ENCODE measurements around the gene SOX21. TPM values are rescaled to one million over a fixed set of nuclear protein-coding genes. Genes with fewer than 3 reads are reported as not detected.

SOX21 gene
- not detected in 2 replicates for total RNA-seq (2014; rRNA removed; shearing (Covaris generic); ENCODE audit: low replicate concordance)

GRCh38 chr13:94712287-94712811 is at the start of gene SOX21:
SOX21 (minus strand) TSS chr13:94712545; CDS start chr13:94712049, 496 bp downstream.
- H2AFZ ChIP-seq (ENCODE audit: low read length): no peak within 1 kb of the TSS
- H3K27ac ChIP-seq (ENCODE audit: low read length): no peak within 1 kb of the TSS
- H3K4me2 ChIP-seq (ENCODE audit: low read depth, low read length, poor library complexity, severe bottlenecking): no peak within 1 kb of the TSS
- no peaks in the 10 kb centered on the region for H4K20me1 ChIP-seq (ENCODE audit: insufficient read depth, low read depth, low read length)
- no peak for DNase-seq
- no peaks in the 10 kb centered on the region for H3K9me3 ChIP-seq (ENCODE audit: low read length)
- H3K79me2 ChIP-seq (ENCODE audit: low read length): no peaks in the 10 kb centered on the region
- no peaks in the 10 kb centered on the region for H3K4me1 ChIP-seq (ENCODE audit: low read length)
- H3K4me3 ChIP-seq (ENCODE audit: low read length): no peak within 1 kb of the TSS
- H3K27me3 ChIP-seq (ENCODE audit: low read length): no peaks in the 10 kb centered on the region
- no peaks in the 10 kb centered on the region for H3K36me3 ChIP-seq (ENCODE audit: insufficient read depth, low read length)
- no peak within 1 kb of the TSS for H3K9ac ChIP-seq (ENCODE audit: low read length)
- H3K9me2 ChIP-seq (replicated peaks; ENCODE audit: insufficient read depth, low read length): no peaks in the 10 kb centered on the region

- Histone ChIP-seq H3K36me3 (ENCODE audit: insufficient read depth, low read length) (no peaks in the 10 kb centered on the region), H3K4me1 (ENCODE audit: low read length) (no peaks in the 10 kb centered on the region)
Measured at GRCh38 chr13:94761407-94761806, 49.1 kb upstream of the SOX21 start.

GRCh38 chr13:94759120-94759728 is 46.9 kb upstream of the SOX21 start:
- Histone ChIP-seq H3K9me3 (ENCODE audit: low read length) (no peaks in the 10 kb centered on the region), H3K9me2 (replicated peaks; ENCODE audit: insufficient read depth, low read length) (no peaks in the 10 kb centered on the region), H3K27ac (ENCODE audit: low read length) (no peak overlapping the region), H3K4me1 (ENCODE audit: low read length) (no peaks in the 10 kb centered on the region), H4K20me1 (ENCODE audit: insufficient read depth, low read depth, low read length) (no peaks in the 10 kb centered on the region), H3K27me3 (ENCODE audit: low read length) (no peaks in the 10 kb centered on the region), H3K36me3 (ENCODE audit: insufficient read depth, low read length) (no peaks in the 10 kb centered on the region), H3K9ac (ENCODE audit: low read length) (no peak overlapping the region), H3K4me2 (ENCODE audit: low read depth, low read length, poor library complexity, severe bottlenecking) (no peak overlapping the region), H3K4me3 (ENCODE audit: low read length) (no peak overlapping the region), H3K79me2 (ENCODE audit: low read length) (no peaks in the 10 kb centered on the region), H2AFZ (ENCODE audit: low read length) (no peak overlapping the region)
- DNase-seq: no peak

More at GRCh38 chr13:94761407-94761806, 49.1 kb upstream of the SOX21 start:
- DNase-seq: no peak
- no peak overlapping the region for H2AFZ ChIP-seq (ENCODE audit: low read length)
- no peak overlapping the region for H3K4me3 ChIP-seq (ENCODE audit: low read length)
- no peak overlapping the region for H3K9ac ChIP-seq (ENCODE audit: low read length)
- H3K27ac ChIP-seq (ENCODE audit: low read length): no peak overlapping the region
- no peaks in the 10 kb centered on the region for H3K9me2 ChIP-seq (replicated peaks; ENCODE audit: insufficient read depth, low read length)
- no peak overlapping the region for H3K4me2 ChIP-seq (ENCODE audit: low read depth, low read length, poor library complexity, severe bottlenecking)
- no peaks in the 10 kb centered on the region for H3K79me2 ChIP-seq (ENCODE audit: low read length)
- no peaks in the 10 kb centered on the region for H4K20me1 ChIP-seq (ENCODE audit: insufficient read depth, low read depth, low read length)
- no peaks in the 10 kb centered on the region for H3K27me3 ChIP-seq (ENCODE audit: low read length)
- no peaks in the 10 kb centered on the region for H3K9me3 ChIP-seq (ENCODE audit: low read length)

GRCh38 chr13:94758436-94758960 is 46.2 kb upstream of the SOX21 start:
- Histone ChIP-seq H3K36me3 (ENCODE audit: insufficient read depth, low read length) (no peaks in the 10 kb centered on the region), H3K79me2 (ENCODE audit: low read length) (no peaks in the 10 kb centered on the region), H3K9me3 (ENCODE audit: low read length) (no peaks in the 10 kb centered on the region), H3K27me3 (ENCODE audit: low read length) (no peaks in the 10 kb centered on the region), H2AFZ (ENCODE audit: low read length) (no peak overlapping the region), H3K4me1 (ENCODE audit: low read length) (no peaks in the 10 kb centered on the region), H4K20me1 (ENCODE audit: insufficient read depth, low read depth, low read length) (no peaks in the 10 kb centered on the region), H3K4me3 (ENCODE audit: low read length) (no peak overlapping the region), H3K9ac (ENCODE audit: low read length) (no peak overlapping the region), H3K4me2 (ENCODE audit: low read depth, low read length, poor library complexity, severe bottlenecking) (no peak overlapping the region), H3K27ac (ENCODE audit: low read length) (no peak overlapping the region), H3K9me2 (replicated peaks; ENCODE audit: insufficient read depth, low read length) (no peaks in the 10 kb centered on the region)
- DNase-seq: no peak

- Histone ChIP-seq H3K4me1 (ENCODE audit: low read length) (no peaks in the 10 kb centered on the region), H3K36me3 (ENCODE audit: insufficient read depth, low read length) (no peaks in the 10 kb centered on the region), H3K4me3 (ENCODE audit: low read length) (no peak overlapping the region), H4K20me1 (ENCODE audit: insufficient read depth, low read depth, low read length) (no peaks in the 10 kb centered on the region), H3K9me3 (ENCODE audit: low read length) (no peaks in the 10 kb centered on the region), H3K79me2 (ENCODE audit: low read length) (no peaks in the 10 kb centered on the region), H2AFZ (ENCODE audit: low read length) (no peak overlapping the region), H3K27ac (ENCODE audit: low read length) (no peak overlapping the region), H3K4me2 (ENCODE audit: low read depth, low read length, poor library complexity, severe bottlenecking) (no peak overlapping the region), H3K9me2 (replicated peaks; ENCODE audit: insufficient read depth, low read length) (no peaks in the 10 kb centered on the region), H3K27me3 (ENCODE audit: low read length) (no peaks in the 10 kb centered on the region), H3K9ac (ENCODE audit: low read length) (no peak overlapping the region)
- no peak for DNase-seq
Measured at GRCh38 chr13:94753327-94753726, 41.0 kb upstream of the SOX21 start.

- Histone ChIP-seq H3K27me3 (ENCODE audit: low read length) (no peaks in the 10 kb centered on the region), H3K4me2 (ENCODE audit: low read depth, low read length, poor library complexity, severe bottlenecking) (no peak overlapping the region), H3K9me3 (ENCODE audit: low read length) (no peaks in the 10 kb centered on the region), H3K79me2 (ENCODE audit: low read length) (no peaks in the 10 kb centered on the region), H3K9me2 (replicated peaks; ENCODE audit: insufficient read depth, low read length) (no peaks in the 10 kb centered on the region), H3K27ac (ENCODE audit: low read length) (no peak overlapping the region), H2AFZ (ENCODE audit: low read length) (no peak overlapping the region), H3K9ac (ENCODE audit: low read length) (no peak overlapping the region), H3K4me1 (ENCODE audit: low read length) (no peaks in the 10 kb centered on the region), H3K36me3 (ENCODE audit: insufficient read depth, low read length) (no peaks in the 10 kb centered on the region), H3K4me3 (ENCODE audit: low read length) (no peak overlapping the region), H4K20me1 (ENCODE audit: insufficient read depth, low read depth, low read length) (no peaks in the 10 kb centered on the region)
- no peak for DNase-seq
Measured at GRCh38 chr13:94749162-94749561, 36.8 kb upstream of the SOX21 start.

- H3K9me3 ChIP-seq (ENCODE audit: low read length): no peaks in the 10 kb centered on the region
- no peak overlapping the region for H2AFZ ChIP-seq (ENCODE audit: low read length)
- no peaks in the 10 kb centered on the region for H3K79me2 ChIP-seq (ENCODE audit: low read length)
- H4K20me1 ChIP-seq (ENCODE audit: insufficient read depth, low read depth, low read length): no peaks in the 10 kb centered on the region
- no peaks in the 10 kb centered on the region for H3K36me3 ChIP-seq (ENCODE audit: insufficient read depth, low read length)
- H3K4me2 ChIP-seq (ENCODE audit: low read depth, low read length, poor library complexity, severe bottlenecking): no peak overlapping the region
- no peak overlapping the region for H3K9ac ChIP-seq (ENCODE audit: low read length)
- no peak for DNase-seq
- no peak overlapping the region for H3K4me3 ChIP-seq (ENCODE audit: low read length)
- H3K27ac ChIP-seq (ENCODE audit: low read length): no peak overlapping the region
- no peaks in the 10 kb centered on the region for H3K4me1 ChIP-seq (ENCODE audit: low read length)
- no peaks in the 10 kb centered on the region for H3K27me3 ChIP-seq (ENCODE audit: low read length)
- no peaks in the 10 kb centered on the region for H3K9me2 ChIP-seq (replicated peaks; ENCODE audit: insufficient read depth, low read length)
Measured at GRCh38 chr13:94739235-94739634, 26.9 kb upstream of the SOX21 start.

GRCh38 chr13:94731028-94731427 is 18.7 kb upstream of the SOX21 start:
- Histone ChIP-seq H3K4me2 (ENCODE audit: low read depth, low read length, poor library complexity, severe bottlenecking) (no peak overlapping the region), H4K20me1 (ENCODE audit: insufficient read depth, low read depth, low read length) (no peaks in the 10 kb centered on the region), H3K36me3 (ENCODE audit: insufficient read depth, low read length) (no peaks in the 10 kb centered on the region), H3K27ac (ENCODE audit: low read length) (no peak overlapping the region), H3K79me2 (ENCODE audit: low read length) (no peaks in the 10 kb centered on the region), H3K4me1 (ENCODE audit: low read length) (no peaks in the 10 kb centered on the region), H3K4me3 (ENCODE audit: low read length) (no peak overlapping the region), H3K9me3 (ENCODE audit: low read length) (peaks cover 8% of the 10 kb centered on the region; the same call in 1 of the 2 replicates), H3K27me3 (ENCODE audit: low read length) (no peaks in the 10 kb centered on the region), H3K9ac (ENCODE audit: low read length) (no peak overlapping the region), H3K9me2 (replicated peaks; ENCODE audit: insufficient read depth, low read length) (no peaks in the 10 kb centered on the region), H2AFZ (ENCODE audit: low read length) (no peak overlapping the region)
- DNase-seq: no peak
